GM12878 (cell line): Measurements from ENCODE around the gene PITPNM3. TPM values are rescaled to one million over a fixed set of nuclear protein-coding genes. Genes with fewer than 3 reads are reported as not detected.
A peak's percentile ranks its signal among the peaks of the same experiment; 100 is the strongest.

Experiments used
- ATAC-seq: fragments of 200-7000 bp; cut with Tn5 transposase; 3 replicates; pipeline ENCODE4 v1.9.1; 2020; ENCODE audit warnings: mild to moderate bottlenecking, moderate library complexity
- BruUV-seq: library from RNA; stranded (reverse); fragments of 400-500 nt; replicated peaks from 2 replicates; lab custom pipeline; 2021; lab: Mats Ljungman, UMichigan
- CTCF ChIA-PET: fragments of 300-600 bp; sonication (Branson Sonifier 250); formaldehyde crosslinking; extraction: SDS; loops from one replicate; lab custom pipeline; 2021; ENCODE audit warnings: inconsistent platforms; lab: Yijun Ruan, JAX
- POLR2A ChIA-PET: fragments of 350-600 bp; formaldehyde crosslinking; extraction: SDS; loops from one replicate; lab custom pipeline; 2021; ENCODE audit warnings: inconsistent platforms; lab: Charles Lee
- RAD21 ChIA-PET: fragments of 300-600 bp; sonication (Branson Sonifier 250); formaldehyde crosslinking; loops from one replicate; lab custom pipeline; 2023; ENCODE audit warnings: antibody characterized with exemption; ENCODE audit not compliant: unreplicated experiment; lab: Charles Lee
- SMC1A ChIA-PET: fragments of 300-600 bp; sonication (Branson Sonifier 250); formaldehyde crosslinking; loops from one replicate; lab custom pipeline; 2023; ENCODE audit not compliant: unreplicated experiment, uncharacterized antibody; lab: Charles Lee
- DNase-seq: peaks from one replicate; pipeline ENCODE4 v3.0.0-alpha.2; 2011; ENCODE audit warnings: low read depth, low spot score
- FAIRE-seq: peaks from 3 replicates; lab custom pipeline; 2011; peaks lifted over from hg19 to GRCh38; lab: Jason Lieb, UNC
- H2AFZ ChIP-seq: 2 replicates; pipeline ENCODE4 v1.6.0; 2011; ENCODE audit warnings: low read depth, low read length, control low read depth; ENCODE audit not compliant: control insufficient read depth
- H3K27ac ChIP-seq: 2 replicates; pipeline ENCODE4 v1.5.1; 2011; ENCODE audit warnings: control low read depth; ENCODE audit not compliant: control insufficient read depth, insufficient read depth
- H3K27me3 ChIP-seq, 2 experiments: replicated peaks in 1 of 2; 2 replicates each; pipeline versions ENCODE4 v1.6.0 to v1.6.1; 2011; ENCODE audit warnings: low read length in 1 of 2; ENCODE audit not compliant: control insufficient read depth in 2 of 2, insufficient read depth in 2 of 2
- H3K36me3 ChIP-seq, 2 experiments: 2 replicates each; pipeline ENCODE4 v1.5.1; 2011; ENCODE audit warnings: low read length in 1 of 2; ENCODE audit not compliant: control insufficient read depth in 2 of 2, insufficient read depth in 2 of 2
- H3K4me1 ChIP-seq: 2 replicates; pipeline ENCODE4 v1.6.1; 2011; ENCODE audit warnings: mild to moderate bottlenecking, low read length, moderate library complexity, mixed read lengths; ENCODE audit not compliant: control insufficient read depth, insufficient read depth
- H3K4me2 ChIP-seq: 2 replicates; pipeline ENCODE4 v1.6.0; 2011; ENCODE audit warnings: control low read depth; ENCODE audit not compliant: control insufficient read depth, insufficient read depth
- H3K4me3 ChIP-seq: fragments of 200-600 bp; sonication (generic); 2 replicates; pipeline ENCODE4 v1.5.1; 2016
- H3K79me2 ChIP-seq: 2 replicates; pipeline ENCODE4 v1.6.0; 2011; ENCODE audit warnings: low read length; ENCODE audit not compliant: control insufficient read depth, insufficient read depth
- H3K9ac ChIP-seq: 2 replicates; pipeline ENCODE4 v1.8.0; 2011; ENCODE audit warnings: low read length, control low read depth, mixed read lengths; ENCODE audit not compliant: control insufficient read depth, insufficient read depth
- H3K9me3 ChIP-seq: replicated peaks from 3 replicates; pipeline ENCODE4 v1.5.1; 2011; ENCODE audit warnings: mild to moderate bottlenecking, low read length; ENCODE audit not compliant: control insufficient read depth, insufficient read depth
- H4K20me1 ChIP-seq: 2 replicates; pipeline ENCODE4 v1.6.0; 2011; ENCODE audit not compliant: control insufficient read depth, insufficient read depth
- BHLHE40 ChIP-seq, 2 experiments: fragments of 450-650 bp in 1 of 2; IDR thresholded peaks; 2 replicates each; pipeline ENCODE4 v1.6.1; 2011 to 2017; ENCODE audit warnings: low read depth in 2 of 2, borderline replicate concordance in 1 of 2, improper control_type of control experiment in 1 of 2, low read length in 1 of 2, mild to moderate bottlenecking in 1 of 2
- CBFB ChIP-seq: IDR thresholded peaks from 2 replicates; pipeline ENCODE4 v1.6.1; 2016; ENCODE audit warnings: antibody characterized with exemption, low read depth
- CREB1 ChIP-seq: IDR thresholded peaks from 2 replicates; pipeline ENCODE4 v1.6.1; 2012; ENCODE audit warnings: low read depth, mild to moderate bottlenecking, inconsistent platforms
- EED ChIP-seq: sonication (generic); IDR thresholded peaks from 2 replicates; pipeline ENCODE4 v1.6.1; 2016; ENCODE audit warnings: antibody characterized with exemption, low read depth
- ESRRA ChIP-seq: IDR thresholded peaks from 2 replicates; pipeline ENCODE4 v1.6.1; 2012; ENCODE audit warnings: mild to moderate bottlenecking, low read length, improper control_type of control experiment
- HCFC1 ChIP-seq: fragments of 150-350 bp; IDR thresholded peaks from 2 replicates; pipeline ENCODE4 v1.6.1; 2014; ENCODE audit warnings: low read length
- HSF1 ChIP-seq: fragments of 150-350 bp; IDR thresholded peaks from 2 replicates; pipeline ENCODE4 v1.6.1; 2014; ENCODE audit warnings: mild to moderate bottlenecking, low read depth, low read length
- IKZF1 ChIP-seq: fragments of 450-650 bp; conservative IDR thresholded peaks from 2 replicates; pipeline ENCODE4 v1.6.1; 2017; ENCODE audit warnings: antibody characterized with exemption, mild to moderate bottlenecking
- IKZF2 ChIP-seq, 2 experiments: fragments of 450-650 bp; IDR thresholded peaks; 2 replicates each; pipeline ENCODE4 v1.6.1; 2017; ENCODE audit warnings: mild to moderate bottlenecking in 2 of 2, moderate library complexity in 2 of 2
- IRF5 ChIP-seq: fragments of 450-650 bp; IDR thresholded peaks from 2 replicates; pipeline ENCODE4 v1.6.1; 2017; ENCODE audit warnings: borderline replicate concordance
- MLLT1 ChIP-seq: fragments of 450-650 bp; IDR thresholded peaks from 2 replicates; pipeline ENCODE4 v1.6.1; 2016; ENCODE audit warnings: mild to moderate bottlenecking
- MTA2 ChIP-seq: fragments of 450-650 bp; IDR thresholded peaks from 2 replicates; pipeline ENCODE4 v1.6.1; 2016; ENCODE audit warnings: low read depth, mild to moderate bottlenecking, moderate library complexity
- NR2F1 ChIP-seq: fragments of 450-650 bp; conservative IDR thresholded peaks from 2 replicates; pipeline ENCODE4 v1.6.1; 2017; ENCODE audit warnings: mild to moderate bottlenecking
- PBX3 ChIP-seq: IDR thresholded peaks from 2 replicates; pipeline ENCODE4 v1.6.1; 2011; ENCODE audit warnings: mild to moderate bottlenecking, low read depth, low read length, moderate library complexity; ENCODE audit not compliant: insufficient replicate concordance
- PKNOX1 ChIP-seq: fragments of 450-650 bp; IDR thresholded peaks from 2 replicates; pipeline ENCODE4 v1.6.1; 2016; ENCODE audit warnings: mild to moderate bottlenecking
- RUNX3 ChIP-seq: IDR thresholded peaks from 2 replicates; pipeline ENCODE4 v1.6.1; 2012; ENCODE audit warnings: low read length, inconsistent platforms
- SMARCA5 ChIP-seq: fragments of 450-650 bp; IDR thresholded peaks from 2 replicates; pipeline ENCODE4 v1.6.1; 2017; ENCODE audit warnings: mild to moderate bottlenecking
- SPI1 ChIP-seq: IDR thresholded peaks from 2 replicates; pipeline ENCODE4 v1.6.1; 2011; ENCODE audit warnings: low read depth, mild to moderate bottlenecking, low read length, moderate library complexity, borderline replicate concordance; ENCODE audit not compliant: insufficient read depth
- WGBS: methylation state at CpG from one replicate; pipeline ENCODE4 v1.1.6; 2016; ENCODE audit warnings: low lambda C conversion rate; ENCODE audit not compliant: insufficient replicate concordance, insufficient coverage; ENCODE audit errors: missing lambda C conversion rate; 5-methylcytosine and 5-hydroxymethylcytosine counted together
- in situ Hi-C: fragments of 300-500 bp; cut with MboI; formaldehyde crosslinking; loops from 9 replicates; pipeline ENCODE4 v1.14.3; 2018; ENCODE audit warnings: mixed read lengths
- intact Hi-C: fragments of 100-400 bp; cut with micrococcal nuclease; formaldehyde crosslinking; loops from one replicate; pipeline ENCODE4 v1.14.2; 2022; ENCODE audit not compliant: unreplicated experiment
- polyA plus RNA-seq, 11 experiments: library from polyadenylated mRNA; depleted of rRNA in 4 of 11; unstranded in 6 of 11; stranded (reverse) in 5 of 11; fragments of >200 nt; fragmentation: Nextera tagmentation in 4 of 11; fragmentation: Illumina TruSeq in 1 of 11; extraction: Ambion mirVana in 4 of 11; extraction: Trizol in 1 of 11; gene quantifications; 1 replicate in 1 of 11; 2 replicates in 10 of 11; pipeline versions ENCODE4 v1.2.1 to v1.2.3, GENCODE V29; 2011 to 2016; ENCODE audit warnings: inconsistent platforms in 2 of 11, missing spikeins in 2 of 11, low read depth in 1 of 11
- total RNA-seq, 4 experiments: library from RNA; depleted of rRNA in 3 of 4; stranded (reverse); fragments of >200 nt in 3 of 4; fragmentation: Illumina TruSeq in 1 of 4; extraction: Trizol in 1 of 4; gene quantifications; 2 replicates each; pipeline versions ENCODE4 v1.2.1 to v1.2.3, GENCODE V29; 2013 to 2021

Gene PITPNM3
- total and polyA plus RNA-seq, 10 of the 15 experiments (the other 5 are each of a cell fraction or from before 2014, with no cell fraction given) = 0.02 to 0.49 (median 0.19) TPM; not detected in 1

- Histone ChIP-seq H3K4me2 (peak overlapping the region; percentile 57), H3K27me3 (no peaks in the 10 kb centered on the region), H4K20me1 (no peaks in the 10 kb centered on the region), H3K79me2 (no peaks in the 10 kb centered on the region), H3K9me3 (no peaks in the 10 kb centered on the region; the same call in 1 of the 3 replicates), H3K27ac (no peak overlapping the region), H3K4me3 (no peak overlapping the region), H3K9ac (no peak overlapping the region), H3K36me3 (no peaks in the 10 kb centered on the region), H2AFZ (no peak overlapping the region), H3K4me1 (peaks cover 7% of the 10 kb centered on the region)
- FAIRE-seq = peak; percentile 64
- SMC1A ChIA-PET = no interaction called here
- 23% methylated on average over 7 of the region's 7 CpGs for WGBS
- POLR2A ChIA-PET = no interaction called here
- BruUV-seq = no TSS peak
- RAD21 ChIA-PET = no interaction called here
- intact Hi-C loops = no loop called here
- in situ Hi-C loops = no loop called here
- peak; percentile 23 for DNase-seq
- CTCF ChIA-PET = interaction anchor here (0.9 to 1.0 kb wide), 2 partner anchors 8 to 9 kb away, joined by 3 read pairs; partner anchors contain the start of gene AIPL1
- peak; percentile 76 for ATAC-seq
- TF ChIP-seq PBX3 (peak; percentile 71), BHLHE40 (IDR thresholded peaks at IDR 0.05; ENCODE audit: borderline replicate concordance in 1 of 2, low read depth in 2 of 2, low read length in 1 of 2) (peak in 1 of 2 experiments; percentile 14; a peak in 1 of 4 replicates), EED (peak; percentile 78), PKNOX1 (peak; percentile 89), IKZF1 (peak; percentile 62), RUNX3 (peak; percentile 96), MTA2 (peak; percentile 32; the same call in 1 of the 2 replicates), HCFC1 (no peak), SPI1 (peak; percentile 13; the same call in 1 of the 2 replicates), IKZF2 (IDR thresholded peaks at IDR 0.05) (peak; percentile 82 to 84), HSF1 (no peak), SMARCA5 (peak; percentile 62; the same call in 1 of the 2 replicates), CBFB (peak; percentile 82), ESRRA (peak; percentile 32; the same call in 1 of the 2 replicates), IRF5 (peak; percentile 61; the same call in 1 of the 2 replicates), MLLT1 (0 out of 2 replicates have a peak, but pooled peaks have one; percentile 31), CREB1 (no peak), NR2F1 (peak; percentile 90)
Measured at GRCh38 chr17:6427279-6427781, 129.0 kb downstream of the PITPNM3 start.
